Thoracic aorta (tissue), 2 donors: ENCODE measurements around the gene TVP23A. TPM values are rescaled to one million over a fixed set of nuclear protein-coding genes. Genes with fewer than 3 reads are reported as not detected.

Experiments
- ATAC-seq: fragments of 150-250 bp; one replicate; pipeline ENCODE4 v1.8.0; 2017; ENCODE audit warnings: low read depth; ENCODE audit not compliant: insufficient number of reproducible peaks, low FRiP score
- DNase-seq: peaks from one replicate; pipeline ENCODE4 v3.0.0-alpha.2; 2020; ENCODE audit warnings: low spot score
- H3K27ac ChIP-seq, 2 donors: fragments of 200-600 bp; sonication (generic); 1 replicate in 1 of 2; 2 replicates in 1 of 2; pipeline ENCODE4 v1.5.1; 2016; ENCODE audit warnings: mild to moderate bottlenecking in 2 of 2, moderate library complexity in 2 of 2
- H3K27me3 ChIP-seq: fragments of 200-600 bp; sonication (generic); replicated peaks from 2 replicates; pipeline ENCODE4 v1.6.0; 2016; ENCODE audit warnings: mild to moderate bottlenecking; ENCODE audit not compliant: insufficient read depth
- H3K36me3 ChIP-seq: fragments of 200-600 bp; sonication (generic); one replicate; pipeline ENCODE4 v1.5.1; 2016
- H3K4me1 ChIP-seq, 2 donors: fragments of 200-600 bp; sonication (generic); 1 replicate in 1 of 2; 2 replicates in 1 of 2; pipeline versions ENCODE4 v1.5.1 to v1.6.0; 2016; ENCODE audit warnings: low read depth in 2 of 2, mild to moderate bottlenecking in 1 of 2; ENCODE audit not compliant: control insufficient read depth in 1 of 2
- H3K4me3 ChIP-seq: fragments of 200-600 bp; sonication (generic); 2 replicates; pipeline ENCODE4 v1.5.1; 2016; ENCODE audit warnings: mild to moderate bottlenecking
- H3K9me3 ChIP-seq: fragments of 200-600 bp; sonication (generic); 2 replicates; pipeline ENCODE4 v1.5.1; 2016
- total RNA-seq, 2 donors: library from RNA; depleted of rRNA; stranded (reverse); fragments of >200 nt; gene quantifications; one replicate each; pipeline versions ENCODE4 v1.1.0 to v1.2.3, GENCODE V29; 2016
- TF ChIP-seq, protein P1 (sequence below): fragments of 200-600 bp; sonication (generic); IDR thresholded peaks from one replicate; pipeline ENCODE4 v1.5.1; 2019; ENCODE audit warnings: antibody characterized with exemption

Gene TVP23A
- total RNA-seq, result 1 to 10 TPM; 1.1 to 1.5 TPM

DNA sequence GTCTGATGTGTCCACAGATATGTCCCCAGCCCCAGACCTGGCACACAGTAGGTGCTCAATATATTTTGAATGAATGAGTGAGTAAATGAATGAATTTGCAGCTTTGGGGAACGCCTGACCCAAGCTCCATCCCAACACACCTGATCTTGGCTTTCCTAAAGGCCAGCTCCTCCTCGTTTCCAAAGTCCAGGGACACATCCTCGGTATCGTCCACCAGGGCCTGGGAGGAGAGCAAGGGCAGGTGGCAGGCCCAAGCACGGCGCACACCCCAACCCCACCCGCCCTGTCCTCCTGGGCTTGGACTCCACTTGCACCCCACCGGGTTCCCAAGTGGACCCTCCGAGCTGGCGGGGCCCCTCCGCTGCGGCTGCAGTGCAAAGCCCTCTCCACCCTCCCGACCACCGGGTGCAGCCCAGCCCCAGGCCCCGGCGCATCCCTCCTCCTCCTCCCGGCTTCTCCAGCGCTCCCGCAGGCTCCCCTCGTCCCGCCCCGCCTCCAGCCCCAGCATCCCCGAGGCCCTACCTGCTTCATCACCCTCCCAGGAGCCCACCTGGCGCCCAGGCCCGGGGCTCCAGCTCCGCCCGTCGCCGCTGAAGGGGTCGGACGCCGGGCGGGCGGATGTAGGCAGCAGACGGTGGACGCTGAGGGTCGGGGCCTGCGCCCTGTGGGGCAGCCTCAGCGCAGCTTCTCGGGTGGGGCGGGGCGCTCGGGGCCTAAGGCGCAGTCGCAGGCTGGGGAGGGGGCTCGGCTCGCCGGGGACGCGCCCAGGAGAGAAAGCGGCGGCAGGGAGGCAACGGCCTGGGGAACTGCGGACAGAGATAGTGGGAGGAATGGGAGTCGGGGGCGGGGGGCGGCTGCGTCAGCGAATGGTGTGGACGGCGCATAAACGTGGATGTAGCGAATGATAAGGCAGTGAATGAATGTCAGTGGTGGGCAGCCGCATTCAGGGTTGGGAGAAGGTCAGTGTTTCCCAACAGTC lies at the start of gene TVP23A:
TSS of gene TVP23A (minus strand) at position 832 of the 979 bp plus-strand sequence. CDS start at position 531, 301 bp downstream.
- TF ChIP-seq, protein P1, sequence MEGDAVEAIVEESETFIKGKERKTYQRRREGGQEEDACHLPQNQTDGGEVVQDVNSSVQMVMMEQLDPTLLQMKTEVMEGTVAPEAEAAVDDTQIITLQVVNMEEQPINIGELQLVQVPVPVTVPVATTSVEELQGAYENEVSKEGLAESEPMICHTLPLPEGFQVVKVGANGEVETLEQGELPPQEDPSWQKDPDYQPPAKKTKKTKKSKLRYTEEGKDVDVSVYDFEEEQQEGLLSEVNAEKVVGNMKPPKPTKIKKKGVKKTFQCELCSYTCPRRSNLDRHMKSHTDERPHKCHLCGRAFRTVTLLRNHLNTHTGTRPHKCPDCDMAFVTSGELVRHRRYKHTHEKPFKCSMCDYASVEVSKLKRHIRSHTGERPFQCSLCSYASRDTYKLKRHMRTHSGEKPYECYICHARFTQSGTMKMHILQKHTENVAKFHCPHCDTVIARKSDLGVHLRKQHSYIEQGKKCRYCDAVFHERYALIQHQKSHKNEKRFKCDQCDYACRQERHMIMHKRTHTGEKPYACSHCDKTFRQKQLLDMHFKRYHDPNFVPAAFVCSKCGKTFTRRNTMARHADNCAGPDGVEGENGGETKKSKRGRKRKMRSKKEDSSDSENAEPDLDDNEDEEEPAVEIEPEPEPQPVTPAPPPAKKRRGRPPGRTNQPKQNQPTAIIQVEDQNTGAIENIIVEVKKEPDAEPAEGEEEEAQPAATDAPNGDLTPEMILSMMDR, result no peak
- Histone ChIP-seq H3K36me3 (no peaks in the 10 kb centered on the region), H3K4me1 (peaks cover 4 to 11% of the 10 kb centered on the region in 2 donors), H3K27ac (no peak within 1 kb of the TSS), H3K27me3 (no peaks in the 10 kb centered on the region), H3K9me3 (no peaks in the 10 kb centered on the region), H3K4me3 (peak within 1 kb of the TSS; percentile 69)
- DNase-seq (no peak), ATAC-seq (no peak)

DNA sequence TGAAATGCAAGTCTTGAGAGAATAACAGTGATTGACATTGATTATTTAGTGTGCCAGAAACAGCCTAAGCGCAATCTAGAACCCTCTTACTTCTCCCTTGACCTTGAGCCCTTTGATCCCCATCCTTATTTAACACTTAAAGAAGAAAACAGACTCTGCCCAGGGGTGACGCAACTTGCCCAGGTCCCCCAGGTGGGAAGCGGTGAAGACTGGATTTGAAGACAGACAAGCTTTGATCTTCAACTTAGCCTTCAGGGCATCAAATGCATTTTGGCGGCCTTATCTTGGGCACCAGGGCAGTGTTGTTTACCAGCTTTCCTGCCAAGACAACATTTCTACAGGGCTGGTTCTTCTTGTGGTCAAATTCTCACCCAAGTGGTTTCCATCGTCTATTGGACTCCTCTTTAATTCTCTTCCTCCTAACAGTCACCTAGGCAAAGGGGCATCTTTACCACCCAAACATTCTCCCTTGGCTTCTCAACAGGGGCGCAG lies 49.6 kb upstream of the TVP23A start:
- Histone ChIP-seq H3K9me3 (no peaks in the 10 kb centered on the region), H3K4me3 (peak overlapping the region; percentile 20), H3K27ac (peak overlapping the region in 1 of 2 donors; percentile 10), H3K36me3 (no peaks in the 10 kb centered on the region), H3K27me3 (no peaks in the 10 kb centered on the region), H3K4me1 (no peaks in the 10 kb centered on the region)
- TF ChIP-seq, protein P1, result no peak
- no peak for ATAC-seq
- no peak for DNase-seq

DNA sequence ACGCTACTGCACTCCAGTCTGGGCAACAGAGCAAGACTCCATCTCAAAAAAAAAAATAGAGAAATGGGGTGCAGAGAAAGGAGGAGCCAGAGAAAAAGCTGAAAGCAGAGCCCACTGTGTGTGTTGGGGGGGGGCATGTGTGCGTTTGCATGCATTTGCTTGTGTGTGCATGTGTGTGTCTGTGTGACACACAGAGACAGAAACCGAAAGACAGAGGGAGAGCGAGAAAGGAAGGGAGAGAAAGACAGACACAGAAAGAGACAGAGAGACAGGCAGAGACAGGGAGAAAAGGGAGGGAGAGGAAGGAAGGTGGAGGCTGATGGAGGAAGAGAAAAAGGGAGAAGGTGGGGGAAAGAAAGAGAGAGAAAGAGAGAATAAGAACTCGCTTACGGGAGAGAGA lies 48.6 kb upstream of the TVP23A start:
- H3K27ac ChIP-seq, result no peak overlapping the region
- ATAC-seq (no peak), DNase-seq (no peak)
- no peaks in the 10 kb centered on the region for H3K4me1 ChIP-seq
- H3K36me3 ChIP-seq, result no peaks in the 10 kb centered on the region
- no peaks in the 10 kb centered on the region for H3K9me3 ChIP-seq
- TF ChIP-seq, protein P1, result no peak
- peak overlapping the region; percentile 2 for H3K4me3 ChIP-seq
- no peaks in the 10 kb centered on the region for H3K27me3 ChIP-seq

DNA sequence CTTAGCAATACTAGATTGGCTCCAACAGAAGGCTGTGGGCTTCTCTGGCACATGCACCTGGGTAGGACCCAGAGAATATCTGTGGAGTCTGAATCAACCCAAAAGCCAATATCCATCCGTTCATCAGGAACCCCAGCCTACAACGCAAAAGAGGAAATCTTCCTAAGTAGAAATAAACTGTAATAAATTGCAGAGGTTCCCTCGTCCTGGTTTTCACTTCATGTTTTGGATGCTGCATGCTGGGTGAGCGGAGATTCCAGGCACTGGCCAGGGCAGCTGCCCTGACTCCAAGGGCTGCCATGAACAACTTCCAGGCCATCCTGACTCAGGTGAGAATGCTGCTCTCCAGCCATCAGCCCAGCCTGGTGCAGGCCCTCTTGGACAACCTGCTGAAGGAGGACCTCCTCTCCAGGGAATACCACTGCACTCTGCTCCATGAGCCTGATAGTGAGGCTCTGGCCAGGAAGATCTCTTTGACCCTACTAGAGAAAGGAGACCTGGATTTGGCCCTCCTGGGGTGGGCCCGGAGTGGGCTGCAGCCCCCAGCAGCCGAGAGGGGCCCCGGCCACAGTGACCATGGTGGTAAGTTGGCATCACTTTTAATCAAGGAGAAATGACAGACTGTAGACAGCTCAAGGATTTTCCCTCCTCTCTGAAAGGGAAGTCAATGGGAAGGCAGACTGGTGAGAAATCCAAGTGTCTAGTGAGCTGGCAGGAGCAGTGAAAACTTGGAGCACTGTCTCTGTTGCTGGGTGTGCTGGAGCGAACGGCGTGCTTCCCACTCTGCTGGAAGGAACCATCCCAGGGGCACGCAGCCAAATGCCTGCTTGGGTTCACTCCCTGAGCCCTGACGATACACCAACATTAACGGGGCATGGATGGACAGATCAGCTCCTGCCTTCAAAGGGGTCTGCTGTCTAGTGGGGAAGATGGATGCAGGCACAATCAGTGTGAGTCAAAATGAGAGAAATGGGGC lies 47.7 kb upstream of the TVP23A start:
- TF ChIP-seq, protein P1, result no peak
- Histone ChIP-seq H3K27me3 (no peaks in the 10 kb centered on the region), H3K9me3 (no peaks in the 10 kb centered on the region), H3K4me1 (no peaks in the 10 kb centered on the region), H3K36me3 (no peaks in the 10 kb centered on the region), H3K4me3 (peak overlapping the region; percentile 2), H3K27ac (peak overlapping the region in 1 of 2 donors; percentile 0)
- no peak for ATAC-seq
- no peak for DNase-seq
